COLO668 (cell line): Measurements from ENCODE around the gene ERICH4.
"Not testable (repeated sequence)": the region's sequence is repeated elsewhere in the genome, so short reads cannot be mapped to it uniquely, and the experiment has no call there.

Experiments used
- DNase-seq: peaks from one replicate; lab custom pipeline; 2025; ENCODE audit not compliant: unreplicated experiment; lab: John Stamatoyannopoulos, UW

ERICH4 gene

DNA sequence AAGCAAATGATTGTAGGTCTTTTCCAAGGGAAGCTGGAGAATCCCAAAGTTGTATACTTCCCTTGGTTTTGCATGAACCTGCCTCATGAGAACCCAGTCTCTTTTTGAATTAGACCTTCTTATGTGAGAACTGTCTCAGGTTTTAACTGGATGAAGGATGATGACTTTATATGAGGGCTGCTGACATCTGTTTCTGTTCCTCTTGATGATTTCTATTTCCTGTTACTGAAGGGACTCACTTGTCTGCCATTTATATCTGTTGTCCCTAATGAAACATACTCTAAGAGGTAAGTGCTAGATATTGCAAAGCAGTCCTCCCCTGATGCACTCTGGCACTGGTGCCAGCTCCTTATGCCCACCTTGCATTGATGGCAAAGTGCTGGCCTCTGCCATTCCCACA lies 33.6 kb downstream of the ERICH4 start:
- no peak for DNase-seq

GRCh38 chr19:41478171-41478570 lies 35.2 kb downstream of the ERICH4 start:
- DNase-seq: no peak

DNA sequence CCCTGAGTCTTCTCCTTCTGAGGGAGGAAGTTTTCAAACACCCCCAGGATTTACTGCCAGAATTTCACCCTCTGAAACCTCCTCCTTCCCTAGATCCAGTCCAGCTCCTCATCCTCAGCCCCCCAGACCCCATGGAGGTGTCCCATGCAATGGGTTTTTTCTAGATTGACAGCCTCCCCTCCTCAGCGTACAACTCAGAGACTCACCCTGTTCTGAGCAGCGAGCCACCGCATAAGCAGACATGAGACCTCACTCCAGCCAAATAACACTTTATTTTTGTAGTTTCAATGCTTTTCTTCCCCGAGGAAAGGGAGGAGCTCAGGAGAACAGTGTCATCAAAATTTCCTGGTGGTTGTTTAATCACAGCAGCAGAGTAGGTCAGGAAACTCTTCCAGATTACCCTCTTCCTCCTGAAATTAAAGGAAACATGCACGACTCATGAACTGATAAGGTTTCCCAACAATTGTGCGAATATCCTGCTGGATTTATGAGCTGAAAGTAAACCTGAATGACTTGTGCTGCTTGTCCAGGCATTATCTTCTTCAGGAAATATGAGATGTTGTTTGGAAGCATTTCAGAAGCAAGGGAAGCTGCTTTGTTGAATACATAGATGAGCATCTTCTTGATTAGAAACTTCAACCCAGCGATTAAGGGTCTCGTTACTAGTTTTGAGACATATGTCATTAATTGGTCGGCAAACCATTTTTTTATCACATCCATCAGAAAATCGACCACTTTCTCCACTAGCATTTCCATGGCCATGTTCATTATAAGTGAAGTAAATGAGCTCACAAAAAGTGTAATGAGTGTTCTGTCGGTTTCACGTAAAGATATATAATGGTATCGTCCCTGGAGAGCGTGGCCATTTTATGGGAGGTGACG lies 36.2 kb downstream of the ERICH4 start:
- no peak for DNase-seq

- no peak for DNase-seq
These were observed 36.8 kb downstream of the ERICH4 start for GRCh38 chr19:41479757-41480191.

- no peak for DNase-seq
These were observed 37.4 kb downstream of the ERICH4 start for GRCh38 chr19:41480336-41480735.

DNA sequence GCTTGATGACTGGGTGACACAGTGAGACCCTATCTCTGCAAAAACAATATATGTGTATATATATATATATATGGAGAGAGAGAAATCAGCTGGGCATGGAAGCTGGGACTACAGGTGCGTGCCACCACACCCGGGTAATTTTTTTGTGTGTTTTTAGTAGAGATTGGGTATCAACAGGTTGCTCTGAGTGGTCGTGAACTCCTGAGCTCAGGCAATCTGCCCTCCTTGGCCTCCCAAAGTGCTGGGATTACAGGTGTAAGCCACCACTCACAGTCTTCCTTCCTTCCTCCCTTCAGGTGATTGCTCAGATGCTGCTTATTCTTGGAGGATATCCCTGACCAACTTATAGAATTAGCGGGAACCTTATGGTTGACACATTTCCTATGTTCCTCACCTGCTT lies 41.9 kb downstream of the ERICH4 start:
- no peak for DNase-seq

DNA sequence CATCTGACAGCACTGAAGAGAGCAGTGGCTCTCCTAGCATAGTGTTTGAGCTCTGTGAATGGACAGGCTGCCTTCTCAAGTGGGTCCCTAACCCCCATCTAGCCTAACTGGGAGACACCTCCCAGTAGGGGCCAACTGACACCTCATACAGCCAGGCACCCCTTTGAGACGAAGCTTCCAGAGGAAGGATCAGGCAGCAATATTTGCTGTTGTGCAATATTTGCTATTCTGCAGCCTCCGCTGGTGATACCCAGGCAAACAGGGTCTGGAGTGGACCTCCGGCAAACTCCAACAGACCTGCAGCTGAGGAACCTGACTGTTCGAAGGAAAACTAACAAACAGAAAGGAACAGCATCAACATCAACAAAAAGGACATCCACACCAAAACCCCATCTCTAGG lies 44.0 kb downstream of the ERICH4 start:
- not testable (repeated sequence) for DNase-seq

- no peak for DNase-seq
These were observed 49.9 kb downstream of the ERICH4 start for GRCh38 chr19:41492843-41493242.
